HepG2 (cell line): ENCODE results near the gene RFTN1. TPM values are rescaled to one million over a fixed set of nuclear protein-coding genes. Genes with fewer than 3 reads are reported as not detected.

ENCODE experiments used
- ATAC-seq: fragments of 200-7000 bp; cut with Tn5 transposase; 3 replicates; pipeline ENCODE4 v1.9.1; 2020; ENCODE audit warnings: mild to moderate bottlenecking, moderate library complexity
- BruUV-seq: library from RNA; stranded (reverse); fragments of 400-500 nt; replicated peaks from 2 replicates; lab custom pipeline; 2021; lab: Mats Ljungman, UMichigan
- CTCF ChIA-PET: fragments of 300-600 bp; formaldehyde crosslinking; extraction: SDS; loops from one replicate; lab custom pipeline; 2021; ENCODE audit warnings: low total read pairs, inconsistent platforms, low intra/inter-chr PET ratio; lab: Yijun Ruan, JAX
- POLR2A ChIA-PET: fragments of 350-600 bp; sonication (Branson Sonifier 250); formaldehyde crosslinking; loops from one replicate; lab custom pipeline; 2020; ENCODE audit warnings: antibody characterized with exemption, inconsistent platforms; lab: Yijun Ruan, JAX
- DNase-seq: peaks from one replicate; pipeline ENCODE4 v3.0.0-alpha.2; 2015; ENCODE audit warnings: low spot score
- FAIRE-seq: peaks from 3 replicates; lab custom pipeline; 2011; peaks lifted over from hg19 to GRCh38; lab: Jason Lieb, UNC
- H2AFZ ChIP-seq: one replicate; pipeline ENCODE4 v1.6.1; 2011; ENCODE audit warnings: low read length, inconsistent platforms
- H3K27ac ChIP-seq: fragments of 300-600 bp; 3 replicates; pipeline ENCODE4 v1.8.0; 2011; ENCODE audit warnings: mixed run types, mild to moderate bottlenecking, mixed read lengths, low read length, inconsistent platforms; ENCODE audit not compliant: insufficient read depth; ENCODE audit errors: extremely low read length
- H3K27me3 ChIP-seq, 2 experiments: fragments of 200-600 bp in 1 of 2; 2 replicates in 1 of 2; 3 replicates in 1 of 2; pipeline versions ENCODE4 v1.6.0 to v1.8.0; 2011; ENCODE audit warnings: low read length in 2 of 2, mild to moderate bottlenecking in 2 of 2, moderate library complexity in 2 of 2, inconsistent platforms in 1 of 2; ENCODE audit not compliant: insufficient read depth in 2 of 2, control insufficient read depth in 1 of 2
- H3K36me3 ChIP-seq, 2 experiments: fragments of 200-600 bp in 1 of 2; replicated peaks in 1 of 2; 2 replicates in 1 of 2; 3 replicates in 1 of 2; pipeline versions ENCODE4 v1.5.1 to v1.8.0; 2011; ENCODE audit warnings: low read length in 2 of 2, inconsistent platforms in 1 of 2; ENCODE audit not compliant: insufficient read depth in 2 of 2, control insufficient read depth in 1 of 2
- H3K4me1 ChIP-seq: 2 replicates; pipeline ENCODE4 v1.5.1; 2012; ENCODE audit warnings: low read length, inconsistent platforms; ENCODE audit not compliant: insufficient read depth
- H3K4me2 ChIP-seq: 2 replicates; pipeline ENCODE4 v1.6.0; 2011; ENCODE audit warnings: low read depth, low read length, inconsistent platforms
- H3K4me3 ChIP-seq, 3 experiments: fragments of 200-600 bp in 1 of 3; sonication (generic), shearing (Covaris generic) in 1 of 3; replicated peaks in 1 of 3; 2 replicates each; pipeline ENCODE4 v1.5.1; 2011 to 2016; ENCODE audit warnings: low read length in 3 of 3, inconsistent platforms in 2 of 3, low read depth in 2 of 3, mild to moderate bottlenecking in 2 of 3, control low read depth in 1 of 3, mixed read lengths in 1 of 3; ENCODE audit not compliant: insufficient read depth in 1 of 3
- H3K79me2 ChIP-seq: one replicate; pipeline ENCODE4 v1.6.1; 2011; ENCODE audit warnings: low read length, inconsistent platforms; ENCODE audit not compliant: insufficient read depth
- H3K9ac ChIP-seq: 2 replicates; pipeline ENCODE4 v1.6.0; 2011; ENCODE audit warnings: mild to moderate bottlenecking, low read depth, low read length, inconsistent platforms; ENCODE audit not compliant: insufficient read depth
- H3K9me3 ChIP-seq: 2 replicates; pipeline ENCODE4 v1.5.1; 2012; ENCODE audit warnings: mild to moderate bottlenecking, low read length
- H4K20me1 ChIP-seq: 2 replicates; pipeline ENCODE4 v1.6.0; 2011; ENCODE audit warnings: inconsistent platforms, mild to moderate bottlenecking, low read length, moderate library complexity; ENCODE audit not compliant: insufficient read depth
- CREBL2 ChIP-seq: sonication (generic); formaldehyde crosslinking; IDR thresholded peaks from 2 replicates; pipeline ENCODE4 v1.8.1; 2023; ENCODE audit warnings: missing genetic modification reagents, mild to moderate bottlenecking, borderline replicate concordance
- DDIT3 ChIP-seq: sonication (generic); formaldehyde crosslinking; IDR thresholded peaks from 2 replicates; pipeline ENCODE4 v1.4.0; 2020; ENCODE audit warnings: mild to moderate bottlenecking, missing genetic modification reagents
- DMAP1 ChIP-seq: IDR thresholded peaks from 2 replicates; pipeline ENCODE4 v1.6.1; 2016
- MAFK ChIP-seq, 2 experiments: IDR thresholded peaks in 1 of 2; conservative IDR thresholded peaks in 1 of 2; 2 replicates each; pipeline ENCODE4 v1.6.1; 2011; ENCODE audit warnings: improper control_type of control experiment in 2 of 2, low read length in 2 of 2
- NFAT5 ChIP-seq: sonication (generic); formaldehyde crosslinking; IDR thresholded peaks from 2 replicates; pipeline ENCODE4 v1.4.0; 2020; ENCODE audit warnings: missing genetic modification reagents
- RFX5 ChIP-seq: IDR thresholded peaks from 2 replicates; pipeline ENCODE4 v1.6.1; 2011; ENCODE audit warnings: low read depth, low read length, improper control_type of control experiment
- RXRB ChIP-seq: IDR thresholded peaks from 2 replicates; pipeline ENCODE4 v1.6.1; 2016; ENCODE audit warnings: borderline replicate concordance, missing genetic modification reagents, missing compliant biosample characterization
- WIZ ChIP-seq: sonication (generic); formaldehyde crosslinking; IDR thresholded peaks from 2 replicates; pipeline ENCODE4 v1.5.1; 2020; ENCODE audit warnings: mild to moderate bottlenecking, missing genetic modification reagents
- ZNF30 ChIP-seq: sonication (generic); formaldehyde crosslinking; IDR thresholded peaks from 2 replicates; pipeline ENCODE4 v1.5.0; 2020; ENCODE audit warnings: mild to moderate bottlenecking, missing genetic modification reagents
- ZNF317 ChIP-seq: sonication (generic); formaldehyde crosslinking; IDR thresholded peaks from 2 replicates; pipeline ENCODE4 v1.5.0; 2020; ENCODE audit warnings: mild to moderate bottlenecking, missing genetic modification reagents
- ZNF501 ChIP-seq: sonication (generic); formaldehyde crosslinking; IDR thresholded peaks from 2 replicates; pipeline ENCODE4 v1.5.1; 2020; ENCODE audit warnings: mild to moderate bottlenecking, moderate library complexity, missing genetic modification reagents
- ZNF512 ChIP-seq: sonication (generic); formaldehyde crosslinking; IDR thresholded peaks from 2 replicates; pipeline ENCODE4 v1.4.0; 2020; ENCODE audit warnings: mild to moderate bottlenecking, missing genetic modification reagents
- ZNF616 ChIP-seq: sonication (generic); formaldehyde crosslinking; IDR thresholded peaks from 2 replicates; pipeline ENCODE4 v1.5.0; 2020; ENCODE audit warnings: low read depth, mild to moderate bottlenecking, missing genetic modification reagents
- WGBS: methylation state at CpG from one replicate; pipeline ENCODE4 v1.1.6; 2017; ENCODE audit warnings: low lambda C conversion rate; 5-methylcytosine and 5-hydroxymethylcytosine counted together
- in situ Hi-C: cut with HindIII; loops from 2 replicates; pipeline ENCODE4 v1.10.0; 2017; ENCODE audit warnings: low pct_unique_long_range_greater_than_20kb; ENCODE audit not compliant: extremely low pct_ligation_motif_present
- intact Hi-C: fragments of 100-400 bp; cut with micrococcal nuclease; formaldehyde crosslinking; loops from one replicate; pipeline ENCODE4 v1.10.0; 2022; ENCODE audit not compliant: unreplicated experiment
- polyA plus RNA-seq, 8 experiments: library from polyadenylated mRNA; depleted of rRNA in 3 of 8; stranded (reverse) in 7 of 8; unstranded in 1 of 8; fragments of >200 nt; fragmentation: Illumina TruSeq in 4 of 8; extraction: Trizol in 4 of 8; gene quantifications; 2 replicates each; pipeline versions ENCODE4 v1.2.1 to v1.2.3, GENCODE V29; 2011 to 2016; ENCODE audit warnings: low read depth in 4 of 8, missing spikeins in 1 of 8, mixed read lengths in 1 of 8; ENCODE audit not compliant: insufficient read depth in 1 of 8
- total RNA-seq, 5 experiments: library from RNA; depleted of rRNA; stranded (reverse); fragments of >200 nt; fragmentation: Illumina TruSeq; extraction: Trizol; gene quantifications; 2 replicates each; pipeline ENCODE4 v1.2.3, GENCODE V29; 2016; ENCODE audit warnings: low read depth in 1 of 5

RFTN1 gene
- total and polyA plus RNA-seq, 2 of the 13 experiments (the other 11 are each of a cell fraction or from before 2014, with no cell fraction given): not detected

GRCh38 chr3:16409032-16409431 lies 104.5 kb downstream of the RFTN1 start:
- DNase-seq (no peak), FAIRE-seq (no peak), ATAC-seq (no peak; the same call in 2 of the 3 replicates)
- no peaks in the 10 kb centered on the region for H3K9me3 ChIP-seq
- H3K9ac ChIP-seq: no peak overlapping the region
- WGBS: 58% methylated on average over 6 of the region's 6 CpGs
- in situ Hi-C loops (no loop called here), intact Hi-C loops (no loop called here)
- ChIA-PET POLR2A (no interaction called here), CTCF (no interaction called here)
- H3K4me2 ChIP-seq: no peak overlapping the region
- H2AFZ ChIP-seq: no peak overlapping the region
- no peaks in the 10 kb centered on the region for H3K4me1 ChIP-seq
- BruUV-seq: no TSS peak
- H3K79me2 ChIP-seq: no peaks in the 10 kb centered on the region
- no peaks in the 10 kb centered on the region for H3K36me3 ChIP-seq
- H3K4me3 ChIP-seq: no peak overlapping the region
- H3K27ac ChIP-seq: no peak overlapping the region
- TF ChIP-seq RFX5 (no peak), ZNF616 (CRISPR knock-in tag) (no peak), RXRB (no peak), DMAP1 (CRISPR knock-in tag) (no peak), WIZ (CRISPR knock-in tag) (no peak), ZNF512 (CRISPR knock-in tag) (no peak), ZNF501 (no peak)
- H3K27me3 ChIP-seq: peaks cover 0 to 33% of the 10 kb centered on the region in 2 experiments; a peak in 4 of 5 replicates
- no peaks in the 10 kb centered on the region for H4K20me1 ChIP-seq

- no peak for DNase-seq
- H3K36me3 ChIP-seq: no peaks in the 10 kb centered on the region
- no peak overlapping the region for H3K4me2 ChIP-seq
- intact Hi-C loops (no loop called here), in situ Hi-C loops (no loop called here)
- peaks cover 0 to 33% of the 10 kb centered on the region in 2 experiments; a peak in 4 of 5 replicates for H3K27me3 ChIP-seq
- H3K9ac ChIP-seq: no peak overlapping the region
- CTCF ChIA-PET: no interaction called here
- H3K79me2 ChIP-seq: no peaks in the 10 kb centered on the region
- no peaks in the 10 kb centered on the region for H3K4me1 ChIP-seq
- no peak overlapping the region for H3K27ac ChIP-seq
- H3K4me3 ChIP-seq: no peak overlapping the region
- no peak for FAIRE-seq
- no TSS peak for BruUV-seq
- POLR2A ChIA-PET: no interaction called here
- no peak for ATAC-seq
- 0% methylated on average over 2 of the region's 2 CpGs for WGBS
- no peaks in the 10 kb centered on the region for H3K9me3 ChIP-seq
- H2AFZ ChIP-seq: no peak overlapping the region
- no peaks in the 10 kb centered on the region for H4K20me1 ChIP-seq
- no peak for TF ChIP-seq ZNF30 (CRISPR knock-in tag)
- no peak for TF ChIP-seq CREBL2 (CRISPR knock-in tag)
- no peak for TF ChIP-seq NFAT5
- TF ChIP-seq MAFK (conservative IDR thresholded peaks at IDR 0.05 in 1 of 2, IDR thresholded peaks at IDR 0.05 in 1 of 2; ENCODE audit: low read length in 2 of 2): no peak
- no peak for TF ChIP-seq ZNF317
- TF ChIP-seq DDIT3 (CRISPR knock-in tag): no peak
Measured at GRCh38 chr3:16407366-16407765, 106.1 kb downstream of the RFTN1 start.
